Measurements from ENCODE around the gene SLC23A2. TPM values are rescaled to one million over a fixed set of nuclear protein-coding genes. Genes with fewer than 3 reads are reported as not detected.

SLC23A2 gene
- total RNA-seq, 1 experiment from 2014 or later = 22.3 TPM

DNA sequence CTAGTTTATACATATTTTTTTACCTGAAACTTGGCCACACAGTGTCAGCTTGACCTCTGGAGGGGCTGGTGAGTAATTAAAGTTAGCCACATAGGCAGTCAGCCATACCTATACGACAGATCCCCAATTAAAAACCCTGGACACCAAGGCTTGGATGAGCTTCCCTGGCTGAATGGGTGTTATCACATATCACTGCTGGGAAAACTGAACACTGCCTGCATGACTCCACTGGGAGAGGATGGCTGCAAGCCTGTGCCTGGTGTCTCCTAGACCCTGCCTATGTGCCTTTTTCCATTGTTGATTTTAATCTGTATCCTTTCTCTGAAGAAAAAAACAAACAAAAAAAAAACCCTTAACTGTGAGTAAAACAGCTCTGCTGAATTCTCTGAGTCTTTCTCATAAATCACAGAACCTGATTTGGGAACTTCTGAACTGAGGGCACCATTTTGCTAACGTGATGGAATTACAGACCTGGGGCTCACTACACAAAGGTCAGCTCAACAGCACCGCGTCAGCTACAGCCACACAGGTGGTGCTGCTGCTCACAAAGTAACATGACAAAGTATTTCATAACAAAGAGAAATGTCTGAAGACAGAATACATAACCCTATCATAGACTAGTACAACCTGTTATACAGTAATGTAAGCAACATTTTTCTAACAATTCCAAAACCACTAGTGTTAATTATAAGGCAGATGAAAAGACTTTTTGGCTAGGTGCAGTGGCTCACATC lies 97.0 kb downstream of the SLC23A2 start:
- H2AFZ ChIP-seq = no peak overlapping the region
- H4K20me1 ChIP-seq (ENCODE audit: insufficient read depth) = no peaks in the 10 kb centered on the region; the same call in 1 of the 2 replicates
- no peak overlapping the region for H3K4me3 ChIP-seq
- H3K4me1 ChIP-seq (replicated peaks; ENCODE audit: insufficient read depth) = peaks cover 39% of the 10 kb centered on the region
- intact Hi-C loops (cut with micrococcal nuclease; ENCODE audit: unreplicated experiment) = no loop called here
- H3F3A ChIP-seq (ENCODE audit: insufficient read depth, low read depth) = peaks cover 28% of the 10 kb centered on the region
- no peaks in the 10 kb centered on the region for H3K9me2 ChIP-seq (ENCODE audit: insufficient read depth)
- H3K27me3 ChIP-seq (ENCODE audit: insufficient read depth, low read depth) = no peaks in the 10 kb centered on the region
- peak overlapping the region; percentile 7; the same call in 1 of the 2 replicates for H3K4me2 ChIP-seq
- CTCF ChIA-PET = no interaction called here
- TF ChIP-seq, protein P1, sequence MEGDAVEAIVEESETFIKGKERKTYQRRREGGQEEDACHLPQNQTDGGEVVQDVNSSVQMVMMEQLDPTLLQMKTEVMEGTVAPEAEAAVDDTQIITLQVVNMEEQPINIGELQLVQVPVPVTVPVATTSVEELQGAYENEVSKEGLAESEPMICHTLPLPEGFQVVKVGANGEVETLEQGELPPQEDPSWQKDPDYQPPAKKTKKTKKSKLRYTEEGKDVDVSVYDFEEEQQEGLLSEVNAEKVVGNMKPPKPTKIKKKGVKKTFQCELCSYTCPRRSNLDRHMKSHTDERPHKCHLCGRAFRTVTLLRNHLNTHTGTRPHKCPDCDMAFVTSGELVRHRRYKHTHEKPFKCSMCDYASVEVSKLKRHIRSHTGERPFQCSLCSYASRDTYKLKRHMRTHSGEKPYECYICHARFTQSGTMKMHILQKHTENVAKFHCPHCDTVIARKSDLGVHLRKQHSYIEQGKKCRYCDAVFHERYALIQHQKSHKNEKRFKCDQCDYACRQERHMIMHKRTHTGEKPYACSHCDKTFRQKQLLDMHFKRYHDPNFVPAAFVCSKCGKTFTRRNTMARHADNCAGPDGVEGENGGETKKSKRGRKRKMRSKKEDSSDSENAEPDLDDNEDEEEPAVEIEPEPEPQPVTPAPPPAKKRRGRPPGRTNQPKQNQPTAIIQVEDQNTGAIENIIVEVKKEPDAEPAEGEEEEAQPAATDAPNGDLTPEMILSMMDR (conservative IDR thresholded peaks at IDR 0.05) = no peak
- no peak for TF ChIP-seq EZH2 (IDR thresholded peaks at IDR 0.05; ENCODE audit: low read depth)
- POLR2A ChIA-PET (ENCODE audit: unreplicated experiment) = interaction anchor here (0.6 to 0.8 kb wide), 2 partner anchors 47 to 85 kb away, joined by 3 to 13 read pairs; no protein-coding TSS in a partner anchor
- no peaks in the 10 kb centered on the region; the same call in 1 of the 2 replicates for H3K36me3 ChIP-seq (ENCODE audit: low read depth)
- H3K9me3 ChIP-seq (ENCODE audit: insufficient read depth, low read depth) = no peaks in the 10 kb centered on the region
- BruUV-seq (replicated peaks) = no TSS peak
- peak overlapping the region; percentile 50 for H3K27ac ChIP-seq
- H3K79me2 ChIP-seq (ENCODE audit: low read depth) = peaks cover 15% of the 10 kb centered on the region; the same call in 1 of the 2 replicates
- peak; percentile 54 to 93 for DNase-seq

DNA sequence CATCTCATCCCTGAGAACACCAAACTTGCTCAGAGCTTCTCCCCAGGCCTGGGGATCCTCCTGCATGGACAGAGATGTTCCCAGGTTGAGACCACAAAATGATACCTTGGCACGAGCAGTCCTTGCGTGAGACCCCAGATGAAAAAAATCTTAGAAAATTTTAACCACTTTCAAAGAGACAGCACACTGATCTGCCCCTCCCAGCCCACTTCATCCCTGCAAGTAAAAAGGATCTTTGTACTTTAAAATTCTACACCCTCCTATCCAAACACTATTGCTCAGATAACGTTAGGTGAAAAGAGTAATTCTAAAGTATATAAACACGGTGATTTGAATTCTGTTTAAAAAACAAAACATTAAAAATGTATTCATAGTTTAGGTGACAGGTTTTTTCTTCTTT lies 98.5 kb downstream of the SLC23A2 start:
- POLR2A ChIA-PET (ENCODE audit: unreplicated experiment) = interaction anchor here (0.6 kb wide), 1 partner anchor 38 kb away, joined by 6 read pairs; no protein-coding TSS in a partner anchor
- no peaks in the 10 kb centered on the region; the same call in 1 of the 2 replicates for H3K36me3 ChIP-seq (ENCODE audit: low read depth)
- intact Hi-C loops (cut with micrococcal nuclease; ENCODE audit: unreplicated experiment) = no loop called here

DNA sequence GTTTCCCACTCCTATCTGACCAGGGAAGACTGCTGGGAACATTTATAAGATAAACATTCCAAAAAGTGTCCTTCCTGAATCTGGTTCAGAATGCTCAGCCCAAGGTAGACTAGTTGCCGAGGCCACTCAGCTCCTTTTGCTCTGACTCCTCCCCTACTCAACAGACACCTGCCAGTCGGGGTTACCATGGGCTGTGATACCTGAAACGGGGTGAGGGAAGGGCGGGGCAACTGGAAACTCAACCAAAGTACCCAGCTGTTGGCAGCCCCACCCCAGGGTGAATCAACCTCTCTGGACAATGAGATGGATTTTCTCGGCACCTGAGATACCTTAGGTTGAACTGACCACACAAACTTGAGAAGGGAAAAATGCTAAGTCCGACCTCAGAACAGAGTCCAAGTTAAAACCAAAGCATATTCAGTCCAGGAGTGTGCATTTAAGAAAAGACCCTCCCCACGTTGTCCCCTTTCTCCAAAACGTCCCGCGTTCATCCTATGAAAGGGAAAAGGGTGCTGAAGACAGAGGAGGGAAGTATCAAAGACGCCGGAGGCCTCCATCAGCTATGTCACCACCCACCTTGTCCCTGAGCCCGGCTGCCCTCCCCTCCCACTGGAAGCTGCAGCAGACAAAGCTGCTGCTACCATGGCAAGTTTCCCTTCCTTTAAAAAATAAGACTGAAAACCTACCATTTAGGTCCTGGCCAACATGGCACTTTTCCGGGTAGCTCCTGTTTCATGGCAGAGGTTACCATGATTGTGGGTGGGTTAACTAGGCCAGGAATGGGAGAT lies 100.1 kb downstream of the SLC23A2 start:
- BruUV-seq (replicated peaks) = no TSS peak
- no peaks in the 10 kb centered on the region; the same call in 1 of the 2 replicates for H3K36me3 ChIP-seq (ENCODE audit: low read depth)
- no peak overlapping the region for H3K27ac ChIP-seq

More for the DNA sequence above, 98.5 kb downstream of the SLC23A2 start:
- Histone ChIP-seq H3K27me3 (ENCODE audit: insufficient read depth, low read depth) (no peaks in the 10 kb centered on the region), H3K9me2 (ENCODE audit: insufficient read depth) (no peaks in the 10 kb centered on the region), H2AFZ (no peak overlapping the region), H3K4me1 (replicated peaks; ENCODE audit: insufficient read depth) (peaks cover 53% of the 10 kb centered on the region), H3K79me2 (ENCODE audit: low read depth) (peaks cover 16% of the 10 kb centered on the region; the same call in 1 of the 2 replicates), H3K9me3 (ENCODE audit: insufficient read depth, low read depth) (no peaks in the 10 kb centered on the region), H4K20me1 (ENCODE audit: insufficient read depth) (no peaks in the 10 kb centered on the region; the same call in 1 of the 2 replicates), H3K4me3 (no peak overlapping the region), H3K27ac (no peak overlapping the region), H3K4me2 (no peak overlapping the region), H3F3A (ENCODE audit: insufficient read depth, low read depth) (peaks cover 40% of the 10 kb centered on the region)
- CTCF ChIA-PET = interaction anchor here (0.6 kb wide), 1 partner anchor 46 kb away, joined by 6 read pairs; no protein-coding TSS in a partner anchor
- BruUV-seq (replicated peaks) = no TSS peak
- no peak for TF ChIP-seq EZH2 (IDR thresholded peaks at IDR 0.05; ENCODE audit: low read depth)
- TF ChIP-seq, protein P1 (conservative IDR thresholded peaks at IDR 0.05) = no peak
- no peak for DNase-seq

More for the DNA sequence above, 100.1 kb downstream of the SLC23A2 start:
- POLR2A ChIA-PET (ENCODE audit: unreplicated experiment) = no interaction called here
- DNase-seq = peak in 1 of 2 experiments; percentile 48
- CTCF ChIA-PET = no interaction called here
- Histone ChIP-seq H2AFZ (no peak overlapping the region), H3K4me1 (replicated peaks; ENCODE audit: insufficient read depth) (peaks cover 69% of the 10 kb centered on the region), H3K79me2 (ENCODE audit: low read depth) (peaks cover 22% of the 10 kb centered on the region; the same call in 1 of the 2 replicates), H3K9me3 (ENCODE audit: insufficient read depth, low read depth) (no peaks in the 10 kb centered on the region), H3K27me3 (ENCODE audit: insufficient read depth, low read depth) (no peaks in the 10 kb centered on the region), H3K4me2 (no peak overlapping the region), H3K4me3 (no peak overlapping the region), H3F3A (ENCODE audit: insufficient read depth, low read depth) (peaks cover 46% of the 10 kb centered on the region), H3K9me2 (ENCODE audit: insufficient read depth) (no peaks in the 10 kb centered on the region), H4K20me1 (ENCODE audit: insufficient read depth) (no peaks in the 10 kb centered on the region; the same call in 1 of the 2 replicates)
- TF ChIP-seq EZH2 (IDR thresholded peaks at IDR 0.05; ENCODE audit: low read depth) = no peak
- TF ChIP-seq, protein P1 (conservative IDR thresholded peaks at IDR 0.05) = no peak
- intact Hi-C loops (cut with micrococcal nuclease; ENCODE audit: unreplicated experiment) = no loop called here

Data from PC-9 (cell line).